Common myeloid progenitor, CD34-positive (primary cell): Measurements from ENCODE around the gene C1orf74.

Experiments
- CTCF ChIA-PET: fragments of 350-600 bp; sonication (Branson Sonifier 250); formaldehyde crosslinking; loops from one replicate; lab custom pipeline; 2021; ENCODE audit warnings: antibody characterized with exemption; lab: Charles Lee
- POLR2A ChIA-PET: fragments of 350-600 bp; sonication (Branson Sonifier 250); formaldehyde crosslinking; loops from one replicate; lab custom pipeline; 2021; ENCODE audit warnings: antibody characterized with exemption; lab: Charles Lee
- DNase-seq, 3 donors: peaks; one replicate each; pipeline versions ENCODE4 v3.0.0 to v3.0.0-alpha.2; 2013
- H3K27ac ChIP-seq, 2 experiments: 1 replicate in 1 of 2; 2 replicates in 1 of 2; pipeline ENCODE4 v1.7.0; 2013; ENCODE audit warnings: inconsistent platforms in 2 of 2, low read length in 2 of 2, mild to moderate bottlenecking in 2 of 2, low read depth in 1 of 2, moderate library complexity in 1 of 2; ENCODE audit not compliant: severe bottlenecking in 2 of 2, insufficient read depth in 1 of 2, poor library complexity in 1 of 2
- H3K27me3 ChIP-seq, 5 experiments: replicated peaks in 2 of 5; 1 replicate in 3 of 5; 2 replicates in 2 of 5; pipeline versions ENCODE4 v1.6.1 to v1.7.0; 2013; ENCODE audit warnings: low read length in 4 of 5, mild to moderate bottlenecking in 2 of 5, moderate library complexity in 2 of 5, inconsistent platforms in 1 of 5; ENCODE audit not compliant: insufficient read depth in 5 of 5, control insufficient read depth in 4 of 5
- H3K36me3 ChIP-seq, 4 experiments: 1 replicate in 2 of 4; 2 replicates in 2 of 4; pipeline versions ENCODE4 v1.6.1 to v1.7.0; 2013; ENCODE audit warnings: low read length in 3 of 4, control low read depth in 1 of 4, mild to moderate bottlenecking in 1 of 4; ENCODE audit not compliant: control insufficient read depth in 4 of 4, insufficient read depth in 4 of 4
- H3K4me1 ChIP-seq, 4 experiments: 1 replicate in 3 of 4; 2 replicates in 1 of 4; pipeline versions ENCODE4 v1.6.1 to v1.7.1; 2013; ENCODE audit warnings: low read length in 3 of 4, mild to moderate bottlenecking in 3 of 4, control low read depth in 1 of 4, inconsistent platforms in 1 of 4, moderate library complexity in 1 of 4; ENCODE audit not compliant: control insufficient read depth in 4 of 4, insufficient read depth in 4 of 4; ENCODE audit errors: control extremely low read depth in 1 of 4
- H3K4me3 ChIP-seq, 7 experiments: 1 replicate in 4 of 7; 2 replicates in 3 of 7; pipeline versions ENCODE4 v1.5.1 to v1.7.0; 2013; ENCODE audit warnings: mild to moderate bottlenecking in 7 of 7, low read length in 6 of 7, moderate library complexity in 6 of 7, inconsistent platforms in 2 of 7, low read depth in 2 of 7, control low read depth in 1 of 7; ENCODE audit not compliant: insufficient read depth in 4 of 7, control insufficient read depth in 1 of 7; ENCODE audit errors: extremely low read depth in 1 of 7
- H3K9me3 ChIP-seq, 5 experiments: 1 replicate in 4 of 5; 2 replicates in 1 of 5; pipeline versions ENCODE4 v1.6.1 to v1.7.1; 2013; ENCODE audit warnings: low read length in 4 of 5, mild to moderate bottlenecking in 2 of 5, inconsistent platforms in 1 of 5, low read depth in 1 of 5, moderate library complexity in 1 of 5; ENCODE audit not compliant: control insufficient read depth in 4 of 5, insufficient read depth in 2 of 5; ENCODE audit errors: control extremely low read depth in 1 of 5
- WGBS: methylation state at CpG from one replicate; pipeline ENCODE4 v1.1.5; 2013; ENCODE audit not compliant: insufficient coverage; 5-methylcytosine and 5-hydroxymethylcytosine counted together

C1orf74 gene

DNA sequence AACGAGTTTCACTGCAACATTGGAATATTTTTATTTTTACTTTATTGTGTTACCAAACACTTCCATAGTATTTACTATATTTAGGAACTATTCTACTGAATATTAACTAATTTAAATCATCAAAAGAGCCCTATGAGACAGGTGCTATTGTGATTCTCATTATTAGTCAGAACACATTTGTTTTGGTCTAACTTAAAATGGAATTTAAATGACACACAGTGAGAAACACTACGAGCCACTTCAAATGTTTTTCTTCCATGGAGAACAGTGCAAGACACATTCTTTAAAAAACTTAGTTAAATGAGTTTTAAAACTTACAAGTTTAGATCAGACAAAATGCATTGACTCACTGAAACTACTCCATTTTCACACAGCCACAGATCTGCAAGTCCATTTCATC, 35.2 kb downstream of the C1orf74 start:
- H3K9me3 ChIP-seq: no peaks in the 10 kb centered on the region
- CTCF ChIA-PET: interaction anchor here (1.0 to 3.2 kb wide), 7 partner anchors 19 to 103 kb away, joined by 3 to 28 read pairs (median 5); no protein-coding TSS in a partner anchor

DNA sequence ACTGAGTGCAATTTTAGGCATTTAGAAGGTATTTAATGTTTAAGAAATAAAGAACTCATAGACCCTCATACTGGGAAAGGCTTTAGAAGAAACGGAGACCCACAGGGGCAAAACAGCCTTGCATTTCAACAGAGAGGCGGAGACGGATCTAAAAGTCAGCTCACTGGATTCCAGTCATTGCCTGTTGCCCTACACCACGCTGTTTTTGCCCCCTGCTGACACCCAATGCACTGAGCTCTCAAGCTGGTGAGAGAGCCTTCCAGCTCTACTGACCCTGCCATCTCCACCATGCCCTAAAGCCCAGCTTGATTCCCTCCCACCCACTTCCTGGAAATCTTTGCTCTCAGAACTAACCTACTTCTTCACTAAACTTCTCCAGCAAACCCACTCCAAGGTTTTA, 35.7 kb downstream of the C1orf74 start:
- Histone ChIP-seq H3K4me3 (no peak overlapping the region), H3K9me3 (no peaks in the 10 kb centered on the region), H3K4me1 (peaks cover 5 to 34% (median 22%) of the 10 kb centered on the region in 4 experiments), H3K36me3 (no peaks in the 10 kb centered on the region), H3K27me3 (no peaks in the 10 kb centered on the region), H3K27ac (no peak overlapping the region)
- ChIA-PET CTCF (interaction anchor here (0.7 to 3.2 kb wide), 14 partner anchors 8 to 140 kb away, joined by 3 to 28 read pairs (median 4); partner anchors contain the start of genes C1orf74 and LAMB3), POLR2A (interaction anchor here (0.7 kb wide), 1 partner anchor 21 kb away, joined by 3 read pairs; no protein-coding TSS in a partner anchor)
- WGBS: 79% methylated on average over 4 of the region's 4 CpGs
- no peak for DNase-seq

More for the DNA sequence above, 35.2 kb downstream of the C1orf74 start:
- POLR2A ChIA-PET: no interaction called here
- H3K36me3 ChIP-seq: no peaks in the 10 kb centered on the region
- WGBS: no CpG with 5 or more reads among the region's 2 CpGs
- no peak overlapping the region for H3K4me3 ChIP-seq
- no peak overlapping the region for H3K27ac ChIP-seq
- no peaks in the 10 kb centered on the region for H3K27me3 ChIP-seq
- H3K4me1 ChIP-seq: peaks cover 5 to 34% (median 22%) of the 10 kb centered on the region in 4 experiments
- DNase-seq: no peak

DNA sequence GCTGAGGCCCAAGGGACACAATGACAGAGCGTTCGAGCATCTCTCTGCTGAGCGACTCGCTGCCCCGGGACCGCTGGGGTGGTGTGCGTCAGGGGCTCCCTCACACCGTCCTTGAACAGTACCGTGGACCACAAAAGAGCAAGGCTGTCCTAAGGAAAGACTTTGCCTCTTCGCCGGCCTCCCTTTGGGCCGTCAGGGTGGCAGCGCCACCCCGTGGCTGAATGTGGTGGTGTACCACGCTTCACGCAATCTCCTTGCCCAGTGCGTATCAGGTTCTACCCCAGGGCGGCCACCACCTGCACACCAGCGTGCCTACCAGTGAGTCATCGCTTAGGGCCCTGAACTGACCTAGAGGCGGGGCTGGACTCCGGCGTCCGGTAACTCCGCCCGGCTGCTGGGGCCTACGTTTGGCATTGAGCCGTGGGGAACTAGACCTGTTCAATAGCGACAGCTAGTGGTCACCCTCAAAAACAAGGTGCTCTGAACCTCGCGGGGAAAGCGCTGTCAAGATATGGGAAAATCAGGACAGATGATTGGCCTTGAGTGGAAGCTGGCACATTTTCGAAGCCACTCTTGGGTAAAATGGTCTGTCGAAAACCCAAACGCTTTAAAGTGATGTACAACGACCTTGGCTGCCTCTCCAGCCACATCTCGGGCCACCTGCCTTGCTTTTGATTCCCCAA, 36.6 kb downstream of the C1orf74 start:
- Histone ChIP-seq H3K27me3 (no peaks in the 10 kb centered on the region), H3K9me3 (no peaks in the 10 kb centered on the region), H3K4me3 (peak overlapping the region; percentile 9 to 75 (median 52)), H3K36me3 (no peaks in the 10 kb centered on the region), H3K4me1 (peaks cover 5 to 34% (median 22%) of the 10 kb centered on the region in 4 experiments), H3K27ac (peak overlapping the region in 1 of 2 experiments; percentile 38)
- ChIA-PET CTCF (interaction anchor here (0.6 to 3.2 kb wide), 17 partner anchors 9 to 183 kb away, joined by 3 to 28 read pairs (median 4); partner anchors contain the start of genes C1orf74 and LAMB3), POLR2A (interaction anchor here (0.7 kb wide), 1 partner anchor 22 kb away, joined by 3 read pairs; no protein-coding TSS in a partner anchor)
- DNase-seq: peak; percentile 85 to 88 (median 85)
- 18% methylated on average over 29 of the region's 37 CpGs for WGBS

DNA sequence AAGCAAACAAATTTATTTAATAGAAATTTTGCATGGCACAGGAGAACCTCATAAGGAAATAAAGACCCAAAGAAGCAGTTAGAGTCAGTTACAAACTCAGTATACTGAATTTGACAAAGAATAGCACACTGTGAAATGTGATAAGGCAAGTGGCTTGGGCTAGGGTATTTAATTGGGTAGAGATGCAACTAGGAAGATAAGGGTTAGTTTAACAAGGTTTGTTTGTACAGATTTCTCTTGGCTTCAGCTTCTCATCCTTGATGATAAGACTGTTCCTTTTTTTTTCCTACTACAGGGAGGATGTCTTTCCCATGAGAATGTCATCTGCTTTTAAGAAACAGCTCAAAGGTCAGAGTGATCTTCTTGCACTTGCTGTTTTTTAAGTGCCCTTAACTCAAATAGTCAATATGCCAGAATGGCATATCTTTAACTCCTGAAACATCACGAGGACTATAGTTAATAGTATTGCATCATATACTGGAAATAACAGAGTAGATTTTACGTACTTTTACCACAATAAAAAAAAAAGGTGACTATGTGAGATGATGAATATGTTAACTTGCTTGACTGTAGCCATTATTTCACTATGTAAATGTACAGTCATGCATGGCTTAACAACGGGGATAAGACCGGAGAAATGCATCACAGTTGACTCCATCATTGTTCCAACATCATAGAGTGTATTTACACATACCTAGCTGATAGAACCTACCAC, 37.8 kb downstream of the C1orf74 start:
- WGBS: 94% methylated on average over 2 of the region's 4 CpGs
- CTCF ChIA-PET: interaction anchor here (0.5 to 1.8 kb wide), 14 partner anchors 9 to 177 kb away, joined by 3 to 5 read pairs (median 3); partner anchors contain the start of gene TRAF3IP3

DNA sequence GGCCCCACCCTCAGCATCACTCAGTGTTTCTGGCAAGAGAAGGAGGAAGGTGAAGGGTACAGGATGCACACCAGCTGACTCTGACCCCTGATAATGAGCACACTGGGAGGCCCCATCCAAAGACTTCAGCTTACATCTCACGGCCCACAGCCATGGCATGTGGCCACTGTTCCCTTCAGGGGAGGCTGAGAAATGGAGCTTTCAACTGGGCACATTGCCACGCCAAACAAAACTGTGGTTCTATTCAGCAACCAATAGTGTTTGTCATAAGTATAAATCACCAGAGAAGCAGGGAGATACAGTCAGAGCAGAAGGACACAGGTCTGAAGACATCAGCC, 41.2 kb downstream of the C1orf74 start:
- H3K27me3 ChIP-seq: no peaks in the 10 kb centered on the region
- DNase-seq: no peak
- ChIA-PET POLR2A (no interaction called here), CTCF (interaction anchor here (1.1 kb wide), 1 partner anchor 8 kb away, joined by 3 read pairs; no protein-coding TSS in a partner anchor)
- H3K4me1 ChIP-seq: peaks cover 0 to 12% (median 6%) of the 10 kb centered on the region in 4 experiments
- H3K36me3 ChIP-seq: no peaks in the 10 kb centered on the region
- H3K9me3 ChIP-seq: no peaks in the 10 kb centered on the region
- H3K27ac ChIP-seq: no peak overlapping the region
- WGBS: 67% methylated on average over 1 of the region's 2 CpGs
- no peak overlapping the region for H3K4me3 ChIP-seq

More for the DNA sequence above, 37.8 kb downstream of the C1orf74 start:
- H3K9me3 ChIP-seq: no peaks in the 10 kb centered on the region
- POLR2A ChIA-PET: no interaction called here
- H3K27ac ChIP-seq: no peak overlapping the region
- no peaks in the 10 kb centered on the region for H3K36me3 ChIP-seq
- no peak overlapping the region for H3K4me3 ChIP-seq
- peaks cover 0 to 25% (median 15%) of the 10 kb centered on the region in 4 experiments for H3K4me1 ChIP-seq
- H3K27me3 ChIP-seq: no peaks in the 10 kb centered on the region
- DNase-seq: peak in 2 of 3 donors; percentile 15 to 40

DNA sequence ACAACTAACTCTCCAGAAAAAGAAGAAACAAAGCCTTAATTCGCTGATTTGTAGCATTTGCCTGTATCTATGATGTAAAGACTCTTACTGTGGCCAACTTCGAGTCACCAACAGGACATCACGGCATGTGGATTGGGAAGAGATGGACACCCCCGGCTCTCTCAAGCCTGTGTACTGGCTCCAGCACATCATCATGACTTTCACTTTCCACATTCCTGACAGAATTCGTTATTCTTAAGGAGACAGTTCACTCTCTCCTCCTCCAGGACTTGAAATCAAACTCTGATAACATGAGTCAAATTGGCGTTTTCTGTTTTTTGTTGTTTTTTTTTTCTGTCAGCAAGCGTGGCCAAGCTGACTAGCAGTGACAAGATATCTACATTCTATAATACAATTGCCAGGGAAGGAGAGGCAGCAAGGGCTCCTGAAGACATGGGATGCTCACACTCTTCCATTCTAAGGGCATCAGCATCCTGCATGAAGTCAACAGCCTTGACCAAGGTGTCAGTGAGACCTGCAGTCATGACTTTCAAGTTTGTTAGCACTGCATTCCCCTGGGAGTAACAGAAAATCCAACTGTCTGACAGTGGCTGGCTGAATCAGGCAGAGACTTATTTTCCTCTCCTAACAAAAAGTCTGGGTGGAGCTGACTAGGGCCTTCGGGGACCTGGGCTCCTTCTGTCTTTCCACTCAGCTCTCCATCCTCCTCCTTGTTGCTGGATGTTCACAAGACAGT, 41.8 kb downstream of the C1orf74 start:
- no peak overlapping the region for H3K27ac ChIP-seq
- CTCF ChIA-PET: interaction anchor here (1.1 kb wide), 1 partner anchor 8 kb away, joined by 3 read pairs; no protein-coding TSS in a partner anchor
- POLR2A ChIA-PET: no interaction called here
- no peak overlapping the region for H3K4me3 ChIP-seq
- no peaks in the 10 kb centered on the region for H3K27me3 ChIP-seq
- no peak for DNase-seq
- no peaks in the 10 kb centered on the region for H3K36me3 ChIP-seq
- peaks cover 0 to 7% (median 2%) of the 10 kb centered on the region in 4 experiments for H3K4me1 ChIP-seq
- no peaks in the 10 kb centered on the region for H3K9me3 ChIP-seq
- WGBS: 87% methylated on average over 5 of the region's 8 CpGs
